Measurements from ENCODE around the gene CES1.
"Not testable (repeated sequence)": the region's sequence is repeated elsewhere in the genome, so short reads cannot be mapped to it uniquely, and the experiment has no call there.

Gene CES1

DNA sequence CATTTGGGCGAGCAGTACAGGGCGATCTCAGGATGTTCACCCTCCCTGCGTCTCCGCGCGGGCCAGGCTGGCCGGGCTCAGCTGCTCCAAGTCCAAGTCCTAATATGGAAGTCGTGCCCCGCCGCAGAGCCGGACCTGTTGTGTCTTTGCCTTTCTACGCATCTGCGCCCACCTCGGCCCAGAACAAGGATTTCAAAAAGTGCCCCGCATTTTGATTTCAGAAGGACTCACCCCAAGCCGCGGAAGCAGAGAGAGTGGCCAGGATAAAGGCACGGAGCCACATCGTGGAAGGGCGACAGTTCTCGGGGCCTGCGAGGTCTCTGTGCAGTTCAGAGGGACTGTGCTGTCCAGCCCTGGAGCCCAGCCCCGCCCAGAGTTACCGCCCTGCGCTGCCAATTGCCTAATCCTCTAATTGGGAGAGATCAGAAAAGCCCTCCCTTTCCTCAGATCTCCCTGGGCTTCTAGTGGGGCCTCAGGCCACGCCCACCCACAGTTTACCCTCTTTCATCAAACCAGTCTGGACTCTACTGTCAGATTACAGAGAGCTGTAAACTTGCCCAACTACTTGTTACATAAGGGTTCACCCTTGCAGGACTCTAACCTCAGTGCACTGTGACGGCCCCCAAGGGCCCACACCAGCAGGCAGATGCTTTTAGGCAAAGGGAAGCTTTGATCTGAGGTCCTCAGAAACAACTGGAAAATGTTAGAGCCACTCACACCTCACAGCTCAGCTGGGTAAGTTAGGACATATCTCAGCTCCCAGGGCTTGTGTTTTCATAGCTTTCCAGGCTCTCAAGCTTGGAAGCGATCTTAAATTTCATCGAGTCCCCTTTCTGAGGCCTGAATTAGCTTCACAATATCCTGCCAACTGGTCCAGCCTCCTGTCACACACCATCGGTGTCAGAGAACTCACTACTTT, at the start of gene CES1:
TSS of gene CES1 (minus strand) at position 324 of the 919 bp plus-strand sequence. CDS start at position 283, 41 bp downstream.
- no peak for DNase-seq (ENCODE audit: low read depth)

DNA sequence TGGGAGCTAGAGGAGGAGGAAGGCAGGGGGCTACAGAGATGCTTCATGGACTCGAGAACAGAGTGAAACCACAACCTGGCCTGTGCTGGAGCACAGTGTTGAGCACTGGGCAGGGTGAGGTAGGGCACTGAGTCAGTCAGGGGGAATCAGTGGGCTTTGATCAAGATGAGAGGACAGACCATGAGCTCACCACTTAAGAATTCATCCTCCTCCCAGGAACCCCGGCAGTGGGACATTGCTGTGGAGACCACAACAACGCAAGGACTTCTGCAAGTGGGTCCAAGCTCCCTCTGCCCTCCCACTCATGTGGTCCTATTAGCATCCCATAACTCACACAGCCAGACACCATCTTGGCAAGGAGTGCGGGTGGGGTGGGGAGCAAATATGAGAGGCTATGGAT, 44.0 kb upstream of the CES1 start:
- no peak for DNase-seq (ENCODE audit: low read depth)

DNA sequence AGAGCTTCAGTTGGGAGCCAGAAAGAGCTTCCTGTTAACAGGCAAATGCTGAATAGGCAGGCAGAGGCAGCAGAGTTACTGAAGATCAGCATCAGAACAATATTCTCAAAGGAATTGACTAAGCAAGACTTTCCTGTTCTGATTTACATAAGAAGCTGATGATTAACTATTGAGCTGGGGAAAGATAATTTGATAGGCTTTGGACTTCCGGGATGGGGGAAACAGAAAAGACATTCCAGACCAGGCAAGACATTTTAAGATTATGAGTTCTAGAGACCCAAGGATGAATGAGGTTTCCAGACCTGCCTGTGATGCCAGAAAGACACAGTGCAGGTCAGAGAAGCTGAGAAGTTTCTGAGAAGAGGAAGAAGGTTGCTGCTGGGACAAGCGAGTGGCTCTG, 42.4 kb upstream of the CES1 start, which contains the start of gene CES5A:
TSS of gene CES5A (minus strand) at position 101 of the 400 bp plus-strand sequence. CDS start 152 bp downstream, outside the sequence.
- no peak for DNase-seq (ENCODE audit: low read depth)

DNA sequence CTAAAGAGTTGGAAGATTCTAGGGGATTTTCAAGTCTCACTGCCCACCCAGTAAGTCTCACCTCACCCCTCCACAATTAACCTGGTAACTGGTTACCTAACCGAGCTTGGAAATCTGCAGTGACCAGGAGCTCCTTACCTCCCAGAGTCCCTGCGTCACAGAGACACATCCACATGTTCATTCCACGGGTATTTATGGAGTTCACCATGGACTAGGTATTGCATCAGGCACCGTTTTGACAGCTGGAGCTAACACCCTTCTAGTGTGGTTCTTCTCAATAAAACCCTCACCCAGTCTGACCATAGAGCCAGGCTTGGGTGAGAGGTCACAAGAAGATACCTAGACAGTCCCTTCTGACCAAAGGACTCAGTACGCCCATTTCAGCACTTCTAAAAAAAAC, 40.2 kb upstream of the CES1 start:
- no peak for DNase-seq (ENCODE audit: low read depth)

DNA sequence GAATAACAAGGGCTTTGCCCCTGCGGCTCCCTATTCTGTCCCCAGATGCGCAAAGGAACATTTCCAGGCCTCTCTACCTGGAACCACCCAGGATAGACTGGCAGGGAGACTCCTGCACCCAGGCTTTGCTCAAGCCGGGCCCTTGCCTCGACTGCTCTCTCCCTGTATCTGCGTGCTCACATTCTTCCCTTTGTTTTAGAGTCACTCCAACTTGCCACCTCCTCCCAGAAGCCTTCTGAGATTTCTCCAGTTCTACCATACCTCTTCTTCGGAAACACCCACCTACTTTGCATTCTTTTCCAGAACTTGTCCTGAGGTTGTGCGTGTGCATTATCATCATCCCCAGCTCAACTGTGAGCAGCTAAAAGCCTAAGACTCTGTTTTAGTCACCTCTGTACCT, 39.2 kb upstream of the CES1 start:
- no peak for DNase-seq (ENCODE audit: low read depth)

DNA sequence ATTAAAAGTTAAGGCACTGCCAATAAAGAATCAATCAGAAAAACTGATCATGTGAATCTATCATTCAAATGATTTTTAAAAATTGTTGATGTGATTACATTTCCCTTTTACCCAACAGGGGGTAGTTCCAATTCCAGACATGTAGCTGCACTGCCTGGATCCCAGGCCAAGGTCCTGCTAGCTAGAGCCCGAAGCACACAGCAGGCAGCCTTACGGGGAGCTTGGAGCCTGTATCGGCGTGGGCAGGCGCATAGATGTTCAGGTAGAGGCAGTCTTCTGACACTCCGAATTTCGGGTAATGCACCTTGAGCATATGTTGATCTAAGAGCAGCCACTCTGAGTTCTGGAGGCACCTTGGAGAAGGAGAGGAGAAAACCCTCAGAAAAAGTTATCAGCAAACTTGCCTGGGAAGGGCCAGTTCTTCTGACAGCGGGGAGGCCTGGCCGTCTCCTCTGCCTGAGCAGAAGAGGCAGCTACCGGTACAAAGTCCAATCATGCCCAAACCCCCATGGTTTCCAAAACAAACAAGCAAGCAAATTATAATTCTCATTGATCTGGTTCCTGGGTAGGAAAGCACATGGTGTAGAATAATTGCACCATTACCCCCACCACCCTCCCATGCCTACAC, 38.6 kb upstream of the CES1 start:
- DNase-seq (ENCODE audit: low read depth) = no peak

DNA sequence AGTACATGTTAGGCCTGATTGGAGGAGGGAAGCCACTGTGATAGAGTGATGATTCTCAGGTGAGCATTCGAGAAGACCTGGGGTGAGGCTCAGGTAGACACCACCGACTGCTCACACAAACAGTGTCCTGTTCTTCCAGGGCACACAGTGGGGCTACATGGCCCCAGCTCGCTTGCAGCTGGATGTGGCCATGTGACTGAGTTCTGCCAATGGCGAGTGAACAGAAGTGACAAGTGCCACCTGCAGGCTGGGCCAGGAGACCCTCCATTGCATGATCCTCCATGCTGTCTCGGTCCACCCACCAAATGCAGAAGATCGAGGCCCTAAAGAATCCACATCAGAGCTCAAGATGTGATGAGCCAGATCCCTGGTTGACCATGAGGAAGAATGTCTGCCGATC, 36.1 kb upstream of the CES1 start:
- no peak for DNase-seq (ENCODE audit: low read depth)

DNA sequence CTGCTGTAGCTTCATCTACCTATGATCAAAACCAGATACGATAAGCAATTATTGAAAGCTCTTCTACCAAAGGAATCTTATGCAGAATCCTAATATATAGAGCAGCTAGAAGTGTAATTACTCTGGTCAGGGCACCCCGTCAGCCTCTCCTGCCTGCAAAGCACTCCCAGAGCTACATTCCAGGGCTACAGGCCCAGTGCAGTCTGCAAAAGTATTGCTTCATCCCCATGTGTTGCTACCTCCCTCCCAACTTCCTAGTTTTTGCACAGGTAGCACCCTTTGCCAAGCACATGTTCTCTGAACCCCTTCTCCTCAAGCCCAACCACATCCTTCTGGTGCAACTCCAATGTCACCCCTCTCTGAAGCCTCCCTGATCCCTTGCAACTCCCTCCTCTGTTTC, 35.2 kb upstream of the CES1 start:
- no peak for DNase-seq (ENCODE audit: low read depth)

DNA sequence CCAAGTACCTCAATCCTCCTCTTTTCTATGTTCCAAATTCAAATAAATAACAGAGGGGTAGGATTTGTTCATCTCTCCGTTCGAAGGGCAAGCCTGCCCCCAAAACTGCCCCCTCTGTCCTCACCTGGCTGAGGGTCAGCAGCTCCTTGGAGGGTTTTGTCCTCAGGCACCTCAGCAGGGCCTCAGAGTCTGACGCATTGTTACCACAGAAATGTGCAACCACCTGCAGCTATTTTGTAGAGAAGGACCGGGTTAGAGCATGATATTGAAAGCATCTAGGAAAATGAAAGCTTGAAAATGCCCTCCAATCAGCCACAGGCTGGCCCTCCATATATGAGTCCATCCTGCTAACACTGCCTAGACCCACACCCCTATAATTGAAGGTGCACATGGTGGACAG, 28.4 kb upstream of the CES1 start:
- DNase-seq (ENCODE audit: low read depth) = no peak

DNA sequence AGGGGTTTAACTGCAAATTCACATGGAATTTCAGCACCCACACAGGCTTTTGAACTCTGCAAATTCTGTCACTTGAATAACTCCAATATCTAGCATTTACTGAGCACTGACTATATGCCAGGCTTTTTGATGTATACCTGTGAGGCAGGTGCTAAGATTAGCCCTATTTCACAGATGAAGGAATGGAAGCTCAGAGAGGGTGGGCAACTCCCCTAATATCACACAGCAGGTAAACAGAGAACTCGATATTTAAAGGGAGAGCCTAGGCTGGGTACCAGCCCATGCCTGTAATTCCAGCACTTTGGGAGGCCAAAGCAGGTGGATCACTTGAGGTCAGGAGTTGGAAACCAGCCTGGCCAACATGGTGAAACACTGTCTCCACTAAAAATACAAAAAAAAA, 24.8 kb upstream of the CES1 start:
- not testable (repeated sequence) for DNase-seq (ENCODE audit: low read depth)

DNA sequence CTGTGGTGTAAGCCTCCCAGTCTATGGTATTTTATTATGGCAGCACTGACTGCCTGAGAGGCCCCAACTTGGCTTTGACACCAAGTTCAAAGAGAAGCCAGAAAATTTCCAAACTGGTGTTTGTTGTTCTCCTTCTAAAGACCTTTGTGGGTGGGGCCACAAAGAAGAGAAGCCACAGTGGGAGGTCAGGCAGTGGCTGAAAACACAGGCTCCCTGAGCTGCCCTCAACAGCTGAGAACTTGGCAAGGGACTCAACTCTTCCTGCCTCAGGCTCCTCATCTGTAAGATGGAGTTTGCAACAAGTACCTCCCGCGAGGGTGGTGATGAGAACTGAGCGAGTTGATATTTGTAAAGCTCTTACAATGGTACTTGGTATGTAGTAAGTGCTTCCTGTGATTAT, 24.1 kb upstream of the CES1 start:
- no peak for DNase-seq (ENCODE audit: low read depth)

DNA sequence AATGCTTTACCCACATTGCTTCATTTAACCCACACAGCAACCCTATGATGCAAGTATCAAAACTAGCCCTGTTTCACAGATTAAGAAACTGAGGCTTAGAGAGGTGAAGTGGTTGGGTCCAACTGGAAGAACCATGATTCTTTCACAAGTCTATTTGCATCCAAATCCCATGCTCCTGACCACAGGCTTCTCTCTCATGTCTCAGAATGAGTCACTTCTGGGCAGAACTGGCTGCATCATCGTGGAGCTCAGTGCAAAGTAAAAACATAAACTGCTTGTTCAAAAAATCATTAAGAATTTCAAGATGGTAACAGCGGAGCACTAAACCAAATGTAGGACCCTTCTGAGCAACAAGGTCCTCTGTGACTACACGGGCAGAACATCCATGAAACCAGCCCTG, 20.2 kb upstream of the CES1 start:
- DNase-seq (ENCODE audit: low read depth) = no peak

DNA sequence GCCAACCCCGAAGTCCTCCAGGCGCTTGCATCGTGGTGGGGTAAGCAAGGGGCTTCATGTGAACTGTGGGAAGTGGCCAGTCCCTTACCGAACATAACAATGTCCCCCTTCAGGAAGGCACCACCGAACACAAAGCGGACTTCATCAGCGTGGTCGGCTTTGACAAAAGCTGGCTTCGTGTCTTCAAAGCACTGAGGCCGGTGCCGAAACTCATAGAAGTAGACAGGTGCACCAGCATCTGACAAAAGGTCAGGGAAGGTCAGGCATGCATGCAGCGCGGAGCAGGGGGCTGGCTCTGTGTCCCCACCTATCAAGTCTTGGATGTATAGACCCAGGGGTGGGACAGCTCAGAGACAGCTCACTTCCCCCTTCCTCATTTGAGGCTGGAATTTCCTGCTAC, 16.6 kb upstream of the CES1 start:
- no peak for DNase-seq (ENCODE audit: low read depth)

DNA sequence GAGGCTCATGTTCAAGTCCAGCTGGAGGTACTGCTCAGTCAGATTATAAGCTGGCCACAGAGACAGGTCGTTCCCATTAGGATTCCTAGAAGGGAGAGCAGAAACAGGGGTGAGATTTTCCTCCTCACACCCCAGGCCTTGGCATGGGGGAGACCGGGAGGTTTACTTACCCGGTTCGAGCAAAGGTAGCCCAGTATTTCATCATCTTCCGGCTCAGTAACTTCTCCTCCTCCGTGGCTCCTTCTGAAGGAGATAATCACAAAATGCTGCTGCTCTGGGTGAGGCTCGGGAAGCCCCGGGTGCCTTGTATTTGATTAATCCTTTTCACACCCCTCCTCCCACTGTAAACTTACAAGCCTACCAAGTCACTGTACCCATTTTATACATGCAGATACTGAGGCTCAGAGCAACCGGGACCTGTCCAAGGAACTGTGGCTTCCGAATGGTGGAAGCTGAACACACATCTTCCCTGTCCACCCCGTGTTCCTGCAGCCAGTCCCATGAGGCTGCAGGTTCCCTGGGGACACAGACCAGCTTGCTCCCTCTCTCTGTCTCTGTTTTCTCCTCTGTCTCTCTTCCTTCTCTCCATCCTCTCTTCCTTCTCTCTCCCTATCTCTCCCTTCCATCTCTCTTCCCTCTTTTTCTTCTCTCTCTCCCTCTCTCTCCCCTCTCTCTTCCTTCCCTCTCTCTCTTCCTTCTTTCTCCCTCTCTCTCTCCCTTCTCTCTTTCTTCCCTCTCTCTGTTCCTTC, 13.9 kb upstream of the CES1 start:
- no peak for DNase-seq (ENCODE audit: low read depth)

DNA sequence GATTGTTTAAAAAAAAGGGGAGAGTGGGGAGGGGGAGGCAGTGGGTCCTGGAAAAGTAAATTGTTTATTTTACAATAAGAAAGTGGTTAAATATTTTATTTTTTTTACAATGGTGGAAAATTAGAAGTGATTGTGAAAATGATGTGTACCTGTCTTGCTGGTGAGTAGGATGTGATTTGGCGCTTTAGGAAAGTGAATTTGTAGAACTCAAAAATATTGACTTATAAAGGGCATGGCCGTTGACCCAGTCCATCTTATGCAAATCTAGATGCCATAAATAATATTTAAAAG, 10.2 kb upstream of the CES1 start:
- no peak for DNase-seq (ENCODE audit: low read depth)

DNA sequence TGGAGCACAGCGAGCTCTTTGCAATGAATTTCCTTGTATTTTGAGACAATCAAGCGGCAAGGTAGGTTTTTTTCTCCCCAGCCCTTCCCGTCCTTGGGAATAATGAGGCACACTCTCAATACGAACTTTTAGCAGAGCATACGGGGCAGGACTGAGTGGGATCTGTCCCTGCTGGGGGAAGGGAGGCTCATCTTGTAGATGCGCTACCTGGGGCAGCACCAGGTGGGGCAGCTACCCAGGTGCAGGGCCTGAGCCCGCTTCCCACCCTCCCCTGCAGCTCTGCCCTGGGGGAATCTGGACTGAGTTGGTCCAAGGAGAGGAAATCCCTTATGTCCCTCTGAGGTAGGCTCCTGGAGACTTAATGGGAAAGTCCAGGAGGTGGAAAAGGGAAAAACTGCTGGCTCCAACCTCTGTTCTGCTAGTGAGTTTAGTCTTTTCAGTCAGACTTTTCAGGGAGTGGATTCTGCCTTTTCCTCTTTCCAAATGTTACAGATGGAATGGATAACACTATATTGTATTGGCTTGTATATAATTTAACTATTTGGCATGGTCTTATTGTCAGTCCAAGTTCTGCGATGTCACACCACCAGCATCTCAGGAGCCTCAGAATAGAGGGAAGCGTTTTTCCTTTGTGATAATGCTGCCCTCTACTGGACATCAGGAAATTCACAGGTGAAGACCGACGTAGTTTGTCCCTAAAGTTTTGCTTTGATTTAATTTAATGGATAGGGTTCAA, 9.6 kb upstream of the CES1 start:
- DNase-seq (ENCODE audit: low read depth) = no peak

DNA sequence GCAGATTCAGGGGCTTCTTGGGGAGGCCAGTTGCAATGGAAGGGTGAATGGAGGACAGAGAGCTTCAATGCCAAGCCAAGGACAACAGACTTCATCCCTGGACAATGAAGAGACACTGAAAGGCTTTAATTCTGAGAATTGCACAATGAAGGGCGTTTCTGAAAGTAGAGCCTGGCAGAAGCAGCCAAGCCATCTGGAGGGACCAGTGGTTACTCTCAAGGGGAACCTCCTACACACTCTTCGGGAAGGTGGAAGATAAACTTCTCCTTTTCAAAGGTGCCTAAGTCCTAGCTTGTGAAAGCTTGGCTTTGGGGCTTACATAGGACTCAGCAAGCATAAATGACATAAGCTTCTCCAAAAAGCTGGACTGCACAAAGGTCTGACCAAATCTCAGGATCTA, 6.2 kb upstream of the CES1 start:
- DNase-seq (ENCODE audit: low read depth) = no peak

DNA sequence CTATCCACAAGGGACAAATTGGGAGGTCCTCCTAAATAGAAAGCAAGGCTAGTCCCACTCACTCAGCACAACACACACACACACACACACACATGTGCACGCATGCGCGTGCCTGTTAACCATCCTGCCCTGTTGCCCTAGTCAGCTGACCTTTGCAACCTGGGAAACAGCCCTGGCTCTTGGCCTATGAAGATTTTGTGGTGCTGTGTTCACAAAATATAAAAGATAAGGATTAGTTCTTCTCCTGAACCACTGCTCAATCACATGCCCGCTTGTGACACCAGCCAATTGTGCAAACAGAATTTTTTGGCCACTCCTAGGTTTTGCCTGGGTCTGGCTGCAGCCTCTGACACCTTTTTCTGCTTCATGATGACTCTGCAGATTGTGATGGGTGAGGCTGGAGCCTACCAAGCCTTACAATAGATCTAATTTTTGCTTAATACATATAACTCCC, 3.3 kb upstream of the CES1 start:
- no peak for DNase-seq (ENCODE audit: low read depth)

DNA sequence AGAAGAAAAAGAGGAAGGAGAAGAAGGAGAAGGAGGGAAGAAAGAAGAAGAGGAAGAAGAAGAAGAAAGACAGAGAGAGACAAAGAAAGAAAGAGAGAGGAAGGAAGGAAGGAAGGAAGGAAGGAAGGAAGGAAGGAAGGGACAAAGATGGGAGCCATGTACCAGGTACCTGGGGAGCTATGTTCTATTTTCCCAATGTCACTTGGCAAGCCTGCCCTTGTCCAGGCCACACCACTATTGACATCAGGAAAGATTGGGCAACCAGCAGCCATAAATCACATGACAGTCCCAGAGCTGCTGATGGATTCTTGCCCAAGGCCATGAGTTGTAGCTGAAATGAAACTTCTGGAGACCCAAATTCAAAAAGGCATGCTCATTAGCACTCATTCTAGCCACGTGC, 2.7 kb upstream of the CES1 start:
- no peak for DNase-seq (ENCODE audit: low read depth)

DNA sequence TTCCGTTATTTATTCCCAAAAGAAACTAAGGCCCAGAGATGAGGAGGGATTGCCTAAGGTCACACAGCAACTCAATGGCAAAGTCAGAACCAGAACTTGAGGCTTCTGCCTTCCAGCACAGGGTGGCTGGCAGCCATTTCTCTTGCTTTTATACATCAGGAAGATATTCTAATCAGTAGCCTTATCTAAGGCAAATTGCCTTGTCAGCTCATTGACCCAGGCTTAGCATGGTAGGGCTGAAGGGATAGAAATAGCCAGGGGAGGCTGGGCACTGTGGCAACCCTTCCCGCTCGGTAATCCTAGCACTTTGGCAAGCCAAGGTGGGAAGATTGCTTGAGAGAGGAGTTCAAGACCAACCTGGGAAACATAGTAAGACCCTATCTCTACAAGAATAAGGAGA, 2.3 kb upstream of the CES1 start:
- not testable (repeated sequence) for DNase-seq (ENCODE audit: low read depth)

DNA sequence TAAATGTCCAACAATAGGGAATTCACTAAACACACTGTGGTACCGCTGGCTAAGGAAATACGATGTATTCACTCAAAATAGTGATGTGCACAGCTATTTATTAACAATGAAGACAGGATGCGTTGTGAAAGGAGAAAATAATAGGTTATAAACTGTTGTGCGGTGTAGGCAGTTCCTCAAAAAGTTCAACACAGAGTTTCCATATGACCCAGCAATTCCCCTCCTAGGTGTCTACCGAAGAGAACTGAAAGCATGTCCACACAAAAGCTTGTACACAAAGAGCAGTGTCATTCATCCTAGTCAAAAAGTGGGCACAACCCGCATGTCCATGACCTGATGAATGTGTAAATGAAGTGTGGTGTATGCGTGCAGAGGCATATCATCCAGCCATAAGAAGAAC, 1.2 kb upstream of the CES1 start:
- no peak for DNase-seq (ENCODE audit: low read depth)

DNA sequence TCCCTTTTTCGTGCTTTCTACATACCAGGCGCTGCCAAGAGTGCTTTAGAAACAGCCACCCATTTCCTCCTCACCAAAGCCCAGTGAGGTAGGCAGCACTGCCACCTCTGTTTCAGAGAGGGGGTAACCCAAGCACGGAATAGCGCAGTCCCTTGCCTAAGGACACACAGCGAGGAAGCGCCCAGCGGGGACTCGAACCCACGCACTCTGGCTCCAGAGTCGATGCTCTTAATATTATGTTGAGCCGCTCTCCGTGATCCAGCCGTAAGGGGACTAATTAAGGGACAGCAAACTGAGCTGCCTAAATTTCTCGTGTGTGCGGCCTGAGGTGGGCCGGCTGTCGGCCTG, 497 bp downstream of the CES1 start:
- DNase-seq (ENCODE audit: low read depth) = no peak
